ENCODE results near the gene FAM118B. TPM values are rescaled to one million over a fixed set of nuclear protein-coding genes. Genes with fewer than 3 reads are reported as not detected.

Gene FAM118B
- total and polyA plus RNA-seq, 4 donors, result 3.7 to 12.0 (median 6.6) TPM

- no peak overlapping the region for H3K4me3 ChIP-seq (ENCODE audit: low read depth in 1 of 3, low read length in 3 of 3)
- no peak overlapping the region for H3K9ac ChIP-seq (ENCODE audit: low read depth in 1 of 2, low read length in 2 of 2)
- H3K27ac ChIP-seq (ENCODE audit: low read depth in 1 of 2, low read length in 2 of 2), result peak overlapping the region; percentile 23 to 73
- H3K4me1 ChIP-seq (ENCODE audit: control insufficient read depth in 4 of 4, insufficient read depth in 4 of 4, low read length in 3 of 4), result peaks cover 6 to 29% (median 25%) of the 10 kb centered on the region in 4 donors
- peak; percentile 89 to 90 for TF ChIP-seq HNF4A (conservative IDR thresholded peaks at IDR 0.05)
- TF ChIP-seq NR2F2 (IDR thresholded peaks at IDR 0.05), result peak; percentile 73
- TF ChIP-seq TAF1 (conservative IDR thresholded peaks at IDR 0.05), result no peak
- TF ChIP-seq, protein P1, sequence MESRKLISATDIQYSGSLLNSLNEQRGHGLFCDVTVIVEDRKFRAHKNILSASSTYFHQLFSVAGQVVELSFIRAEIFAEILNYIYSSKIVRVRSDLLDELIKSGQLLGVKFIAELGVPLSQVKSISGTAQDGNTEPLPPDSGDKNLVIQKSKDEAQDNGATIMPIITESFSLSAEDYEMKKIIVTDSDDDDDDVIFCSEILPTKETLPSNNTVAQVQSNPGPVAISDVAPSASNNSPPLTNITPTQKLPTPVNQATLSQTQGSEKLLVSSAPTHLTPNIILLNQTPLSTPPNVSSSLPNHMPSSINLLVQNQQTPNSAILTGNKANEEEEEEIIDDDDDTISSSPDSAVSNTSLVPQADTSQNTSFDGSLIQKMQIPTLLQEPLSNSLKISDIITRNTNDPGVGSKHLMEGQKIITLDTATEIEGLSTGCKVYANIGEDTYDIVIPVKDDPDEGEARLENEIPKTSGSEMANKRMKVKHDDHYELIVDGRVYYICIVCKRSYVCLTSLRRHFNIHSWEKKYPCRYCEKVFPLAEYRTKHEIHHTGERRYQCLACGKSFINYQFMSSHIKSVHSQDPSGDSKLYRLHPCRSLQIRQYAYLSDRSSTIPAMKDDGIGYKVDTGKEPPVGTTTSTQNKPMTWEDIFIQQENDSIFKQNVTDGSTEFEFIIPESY (IDR thresholded peaks at IDR 0.05), result peak; percentile 77
- TF ChIP-seq, protein P2, sequence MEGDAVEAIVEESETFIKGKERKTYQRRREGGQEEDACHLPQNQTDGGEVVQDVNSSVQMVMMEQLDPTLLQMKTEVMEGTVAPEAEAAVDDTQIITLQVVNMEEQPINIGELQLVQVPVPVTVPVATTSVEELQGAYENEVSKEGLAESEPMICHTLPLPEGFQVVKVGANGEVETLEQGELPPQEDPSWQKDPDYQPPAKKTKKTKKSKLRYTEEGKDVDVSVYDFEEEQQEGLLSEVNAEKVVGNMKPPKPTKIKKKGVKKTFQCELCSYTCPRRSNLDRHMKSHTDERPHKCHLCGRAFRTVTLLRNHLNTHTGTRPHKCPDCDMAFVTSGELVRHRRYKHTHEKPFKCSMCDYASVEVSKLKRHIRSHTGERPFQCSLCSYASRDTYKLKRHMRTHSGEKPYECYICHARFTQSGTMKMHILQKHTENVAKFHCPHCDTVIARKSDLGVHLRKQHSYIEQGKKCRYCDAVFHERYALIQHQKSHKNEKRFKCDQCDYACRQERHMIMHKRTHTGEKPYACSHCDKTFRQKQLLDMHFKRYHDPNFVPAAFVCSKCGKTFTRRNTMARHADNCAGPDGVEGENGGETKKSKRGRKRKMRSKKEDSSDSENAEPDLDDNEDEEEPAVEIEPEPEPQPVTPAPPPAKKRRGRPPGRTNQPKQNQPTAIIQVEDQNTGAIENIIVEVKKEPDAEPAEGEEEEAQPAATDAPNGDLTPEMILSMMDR (IDR thresholded peaks at IDR 0.05; ENCODE audit: low read depth, low read length, missing input control), result no peak
- TF ChIP-seq RXRA (IDR thresholded peaks at IDR 0.05), result peak; percentile 86 to 95
- TF ChIP-seq HNF4G (IDR thresholded peaks at IDR 0.05), result peak; percentile 74
- TF ChIP-seq SP1 (IDR thresholded peaks at IDR 0.05), result peak; percentile 94
- peak in 1 of 2 donors; percentile 37 for TF ChIP-seq GABPA (IDR thresholded peaks at IDR 0.05 in 1 of 2, conservative IDR thresholded peaks at IDR 0.05 in 1 of 2)
- TF ChIP-seq, protein P3, sequence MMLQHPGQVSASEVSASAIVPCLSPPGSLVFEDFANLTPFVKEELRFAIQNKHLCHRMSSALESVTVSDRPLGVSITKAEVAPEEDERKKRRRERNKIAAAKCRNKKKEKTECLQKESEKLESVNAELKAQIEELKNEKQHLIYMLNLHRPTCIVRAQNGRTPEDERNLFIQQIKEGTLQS (IDR thresholded peaks at IDR 0.05), result no peak
- no peak for TF ChIP-seq FOXA1 (IDR thresholded peaks at IDR 0.05)
- TF ChIP-seq EGR1 (IDR thresholded peaks at IDR 0.05; ENCODE audit: low read depth in 2 of 2), result peak in 1 of 2 donors; percentile 80
- peak; percentile 75 for TF ChIP-seq FOXA2 (IDR thresholded peaks at IDR 0.05)
- peak; percentile 51 to 63 for TF ChIP-seq RAD21 (IDR thresholded peaks at IDR 0.05)
- peak; percentile 77 for TF ChIP-seq YY1 (IDR thresholded peaks at IDR 0.05)
- peak; percentile 68 for TF ChIP-seq REST (IDR thresholded peaks at IDR 0.05)
- TF ChIP-seq JUND (IDR thresholded peaks at IDR 0.05), result peak; percentile 50 to 66
- peak; percentile 93 for TF ChIP-seq MAX (IDR thresholded peaks at IDR 0.05)
- 39% methylated on average over 8 of the region's 8 CpGs for WGBS
- no peaks in the 10 kb centered on the region for H3K9me3 ChIP-seq (ENCODE audit: control insufficient read depth in 4 of 4, low read length in 3 of 4)
- peaks cover 8 to 37% (median 18%) of the 10 kb centered on the region in 4 donors for H3K36me3 ChIP-seq (ENCODE audit: control insufficient read depth in 4 of 4, insufficient read depth in 3 of 4, low read depth in 1 of 4, low read length in 3 of 4)
- no peaks in the 10 kb centered on the region for H3K27me3 ChIP-seq (ENCODE audit: control insufficient read depth in 4 of 4, insufficient read depth in 4 of 4, low read length in 3 of 4)
- DNase-seq (ENCODE audit: low spot score), result no peak
Measured at GRCh38 chr11:126202646-126203359, 8.8 kb upstream of the FAM118B start.
